ENCODE data around the gene SART1.
"Not testable (repeated sequence)": the region's sequence is repeated elsewhere in the genome, so short reads cannot be mapped to it uniquely, and the experiment has no call there.

SART1 gene

DNA sequence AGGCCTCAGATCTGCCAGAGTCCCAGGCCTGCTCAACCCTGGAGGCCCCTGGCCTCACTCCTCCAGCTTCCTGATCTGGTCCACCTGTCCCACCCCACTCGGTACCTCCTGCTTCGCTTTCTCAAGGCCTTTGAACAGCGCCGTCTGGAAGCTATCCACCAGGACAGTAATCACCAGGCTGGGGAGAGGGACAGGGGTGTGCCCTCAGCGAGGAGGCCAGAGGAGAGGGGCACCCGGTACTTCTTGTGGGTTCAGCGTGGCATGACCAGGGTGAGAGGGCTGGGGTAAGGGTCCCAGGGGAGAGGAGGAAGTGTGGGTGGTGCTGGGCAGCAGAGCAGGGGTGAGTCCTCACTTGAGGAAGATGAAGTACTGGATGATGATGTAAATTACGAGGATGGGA, 58.7 kb downstream of the SART1 start:
- no peak for DNase-seq

DNA sequence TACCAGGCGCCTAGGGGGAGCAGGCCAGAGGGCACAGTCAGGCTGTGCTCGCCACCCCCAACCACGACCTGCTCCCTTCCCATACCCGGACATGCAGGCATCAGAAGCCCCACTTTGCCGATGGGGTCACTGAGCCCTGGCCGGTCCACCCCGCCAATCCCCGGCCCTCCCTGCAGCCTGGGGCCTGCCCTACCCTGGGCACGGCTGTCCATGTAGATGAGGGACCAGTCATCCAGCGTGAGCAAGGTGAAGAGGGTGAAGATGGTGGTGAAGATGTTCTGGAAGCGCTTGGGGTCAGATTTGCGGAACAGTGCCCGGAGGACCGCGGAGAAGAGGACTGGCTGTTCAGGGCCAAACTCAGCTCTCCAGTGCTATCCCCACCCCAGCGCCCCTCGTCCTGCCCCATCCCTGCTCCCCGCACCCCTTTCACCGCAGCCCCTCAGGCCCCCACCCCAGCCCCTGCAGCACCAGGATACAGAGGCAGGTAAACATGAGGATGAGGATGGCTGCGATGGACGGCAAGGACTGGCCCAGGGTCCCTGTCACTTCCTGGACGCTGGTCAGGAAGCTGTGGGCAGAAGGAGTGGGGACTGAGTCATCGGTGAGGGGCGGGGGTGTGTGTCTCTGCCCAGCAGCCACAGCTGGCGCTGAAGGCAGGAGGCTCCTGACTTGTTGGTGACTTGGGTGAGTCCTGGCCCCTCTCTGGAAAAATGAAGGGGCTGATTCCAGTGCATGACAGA, 59.3 kb downstream of the SART1 start:
- DNase-seq = no peak

DNA sequence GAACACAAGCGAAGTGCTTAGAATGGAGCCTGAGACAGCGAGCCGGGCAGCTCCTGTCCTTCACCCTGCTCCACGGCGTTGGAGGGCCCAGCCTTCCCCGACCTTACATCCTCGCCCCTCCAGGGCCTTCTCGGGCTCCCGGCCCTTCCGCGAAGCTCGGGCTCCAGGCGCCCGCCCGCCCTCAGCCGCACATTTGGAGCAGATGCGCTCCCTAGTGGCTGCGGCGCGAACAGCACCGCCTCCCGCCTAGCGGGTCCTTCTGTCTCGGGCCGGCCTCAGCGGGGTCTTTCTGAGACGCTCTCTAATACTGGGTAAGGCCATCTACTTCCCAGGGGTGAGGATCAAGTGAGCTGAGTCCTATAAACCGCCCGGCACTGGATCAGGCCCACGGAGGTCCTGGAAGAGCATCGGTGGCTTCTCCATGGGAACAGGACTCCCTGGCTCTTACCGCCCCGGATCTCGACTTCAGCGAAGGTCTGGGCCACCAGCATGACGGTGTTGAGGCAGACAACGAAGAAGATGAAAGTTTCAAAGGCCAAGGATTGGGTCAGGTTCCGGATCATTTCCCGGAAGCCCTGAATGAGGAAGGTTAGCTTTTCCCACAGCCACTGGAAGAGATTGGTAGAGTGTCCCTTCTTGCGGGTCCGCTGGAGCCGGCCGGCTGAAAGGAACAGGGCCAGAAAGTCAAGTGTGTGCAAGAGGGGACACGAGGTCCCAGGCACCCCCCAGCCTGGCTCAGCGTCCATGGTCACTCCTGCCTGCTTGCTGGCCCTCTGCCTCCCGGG, 61.1 kb downstream of the SART1 start:
- DNase-seq = no peak

DNA sequence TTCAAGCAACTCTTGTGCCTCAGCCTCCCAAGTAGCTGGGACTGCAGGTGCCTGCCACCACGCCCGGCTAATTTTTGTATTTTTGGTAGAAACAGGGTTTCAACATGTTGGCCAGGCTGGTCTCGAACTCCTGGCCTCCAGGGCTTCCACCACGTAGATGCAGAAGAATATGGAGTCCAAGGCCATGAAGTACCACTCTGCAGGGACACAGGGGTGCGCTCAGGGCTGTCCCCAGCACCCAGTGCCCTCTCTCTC, 61.6 kb downstream of the SART1 start:
- not testable (repeated sequence) for DNase-seq

DNA sequence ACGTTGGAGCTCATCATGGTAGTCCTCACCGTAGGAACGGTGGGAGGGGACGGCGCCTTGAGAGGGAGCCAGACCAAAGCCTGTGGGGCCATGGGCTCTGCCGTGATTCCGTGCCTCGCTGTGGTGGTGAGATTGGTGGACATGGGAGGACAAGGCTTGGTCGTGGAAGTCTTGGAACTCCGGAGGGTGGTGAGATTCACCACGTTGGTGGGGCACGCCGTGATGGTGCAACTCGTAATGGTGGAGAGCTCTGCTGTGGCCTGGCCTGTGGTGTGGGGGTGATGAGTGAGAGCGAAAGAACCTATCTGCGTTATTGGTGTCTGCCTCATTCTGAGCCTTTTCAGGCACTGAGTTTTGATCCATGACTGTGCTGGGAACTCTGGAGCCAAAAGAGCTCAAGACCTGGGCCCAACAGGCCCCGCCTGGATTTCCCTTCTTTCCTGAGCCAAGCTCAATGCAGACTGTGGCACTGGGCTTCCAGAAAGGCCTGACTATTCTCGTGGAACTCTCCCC, 64.5 kb downstream of the SART1 start, which contains the start of gene CATSPER1:
CATSPER1 (minus strand) TSS at position 463 of the 513 bp plus-strand sequence; CDS start at position 363, 100 bp downstream.
- DNase-seq = no peak
